Measurements from ENCODE around the gene NPRL2. TPM values are rescaled to one million over a fixed set of nuclear protein-coding genes. Genes with fewer than 3 reads are reported as not detected.
A peak's percentile ranks its signal among the peaks of the same experiment; 100 is the strongest.

Gene NPRL2
- total and polyA plus RNA-seq, 2 of the 8 experiments (the other 6 are each of a cell fraction or from before 2014, with no cell fraction given): 28.4 to 51.4 TPM

GRCh38 chr3:50370594-50370993 lies 20.0 kb upstream of the NPRL2 start:
- Histone ChIP-seq H3K14ac (ENCODE audit: insufficient read length) (no peak overlapping the region), H2BK5ac (ENCODE audit: low read depth, low read length) (no peak overlapping the region), H2AK5ac (ENCODE audit: low read depth, low read length) (0 out of 2 replicates have a peak overlapping the region, but pooled peaks have one; percentile 72), H3K4me3 (ENCODE audit: extremely low read depth in 1 of 4, insufficient read depth in 2 of 4, low read depth in 3 of 4, low read length in 4 of 4) (no peak overlapping the region), H3K23me2 (ENCODE audit: low read depth, low read length) (peaks cover 4% of the 10 kb centered on the region; the same call in 1 of the 2 replicates), H4K5ac (ENCODE audit: insufficient read length, low read depth, low read length) (no peak overlapping the region), H3K23ac (ENCODE audit: insufficient read length) (no peak overlapping the region), H2BK120ac (replicated peaks; ENCODE audit: low read depth, low read length) (no peak overlapping the region), H3K27ac (ENCODE audit: low read depth, low read length) (no peak overlapping the region), H2BK15ac (ENCODE audit: low read length) (peak overlapping the region; percentile 48; the same call in 1 of the 2 replicates), H3K79me2 (ENCODE audit: control insufficient read depth in 1 of 2, insufficient read depth in 2 of 2, low read length in 2 of 2) (no peaks in the 10 kb centered on the region), H3K9me3 (ENCODE audit: insufficient read depth in 2 of 2, low read depth in 1 of 2, low read length in 1 of 2) (no peaks in the 10 kb centered on the region), H3K4me2 (ENCODE audit: insufficient read depth in 1 of 2, low read depth in 2 of 2, low read length in 2 of 2) (no peak overlapping the region), H4K20me1 (replicated peaks in 1 of 2; ENCODE audit: control insufficient read depth in 1 of 2, insufficient read depth in 2 of 2, low read length in 2 of 2) (no peaks in the 10 kb centered on the region), H2BK20ac (ENCODE audit: low read length) (no peak overlapping the region), H3K36me3 (ENCODE audit: control insufficient read depth in 2 of 4, insufficient read depth in 4 of 4, low read length in 3 of 4) (no peaks in the 10 kb centered on the region), H3K27me3 (replicated peaks in 1 of 4; ENCODE audit: control insufficient read depth in 3 of 4, extremely low read depth in 1 of 4, insufficient read depth in 3 of 4, low read length in 3 of 4) (no peaks in the 10 kb centered on the region; a peak in 2 of 7 replicates), H3K9ac (replicated peaks in 1 of 4; ENCODE audit: extremely low read depth in 1 of 4, low read depth in 3 of 4, low read length in 3 of 4) (no peak overlapping the region), H3K79me1 (ENCODE audit: low read depth, low read length) (0 out of 2 replicates have a peak, but pooled peaks cover 2% of the 10 kb centered on the region), H2AFZ (ENCODE audit: low read length) (no peak overlapping the region), H3K18ac (ENCODE audit: extremely low read depth, low read length) (peak overlapping the region; percentile 87; the same call in 1 of the 2 replicates), H3K4me1 (replicated peaks in 1 of 4; ENCODE audit: control insufficient read depth in 3 of 4, insufficient read depth in 4 of 4, low read length in 3 of 4) (peaks cover 0 to 32% (median 23%) of the 10 kb centered on the region in 4 experiments; a peak in 6 of 7 replicates), H4K8ac (ENCODE audit: extremely low read depth, insufficient read depth, low read length) (no peak overlapping the region), H4K91ac (replicated peaks; ENCODE audit: insufficient read length, low read length) (peak overlapping the region; percentile 86), H2BK12ac (ENCODE audit: low read depth, low read length) (0 out of 2 replicates have a peak overlapping the region, but pooled peaks have one; percentile 75), H3K4ac (replicated peaks; ENCODE audit: insufficient read length, low read depth, low read length) (no peak overlapping the region), H3K56ac (replicated peaks; ENCODE audit: insufficient read length, low read depth, low read length) (no peak overlapping the region)
- CTCF ChIA-PET (ENCODE audit: partially characterized antibody): interaction anchor here (0.6 to 5.5 kb wide), 32 partner anchors 9 to 225 kb away, joined by 3 to 52 read pairs (median 5); partner anchors contain the start of genes CYB561D2 and NPRL2
- FAIRE-seq (no peak), DNase-seq (ENCODE audit: low read depth in 1 of 2, low spot score in 2 of 2) (no peak)
- WGBS, 2 experiments (ENCODE audit: extremely low coverage in 1 of 2, insufficient coverage in 1 of 2, insufficient read length in 1 of 2, insufficient replicate concordance in 2 of 2, low coverage in 1 of 2, low lambda C conversion rate in 2 of 2, missing lambda C conversion rate in 1 of 2): 80% methylated on average over 14 of the region's 14 CpGs; no CpG with 5 or more reads in 1 of the 2 experiments
- POLR2A ChIA-PET (ENCODE audit: partially characterized antibody): interaction anchor here (0.8 to 1.9 kb wide), 7 partner anchors 10 to 168 kb away, joined by 3 to 7 read pairs (median 5); partner anchors contain the start of genes CYB561D2 and NPRL2
- TF ChIP-seq RAD21 (IDR thresholded peaks at IDR 0.05 in 1 of 2, conservative IDR thresholded peaks at IDR 0.05 in 1 of 2; ENCODE audit: low read depth in 2 of 2, low read length in 2 of 2) (peak; percentile 41 to 44; a peak in 3 of 4 replicates), CTCF (IDR thresholded peaks at IDR 0.05; ENCODE audit: control extremely low read depth in 1 of 3, insufficient read depth in 1 of 3, low read depth in 1 of 3, low read length in 3 of 3) (peak in 1 of 3 experiments; percentile 34; a peak in 1 of 4 replicates), CTBP2 (IDR thresholded peaks at IDR 0.05; ENCODE audit: borderline replicate concordance, insufficient read depth, insufficient read length, low read length) (no peak), POLR2AphosphoS5 (IDR thresholded peaks at IDR 0.05; ENCODE audit: low read depth, low read length) (no peak)
- TF ChIP-seq, protein P1, sequence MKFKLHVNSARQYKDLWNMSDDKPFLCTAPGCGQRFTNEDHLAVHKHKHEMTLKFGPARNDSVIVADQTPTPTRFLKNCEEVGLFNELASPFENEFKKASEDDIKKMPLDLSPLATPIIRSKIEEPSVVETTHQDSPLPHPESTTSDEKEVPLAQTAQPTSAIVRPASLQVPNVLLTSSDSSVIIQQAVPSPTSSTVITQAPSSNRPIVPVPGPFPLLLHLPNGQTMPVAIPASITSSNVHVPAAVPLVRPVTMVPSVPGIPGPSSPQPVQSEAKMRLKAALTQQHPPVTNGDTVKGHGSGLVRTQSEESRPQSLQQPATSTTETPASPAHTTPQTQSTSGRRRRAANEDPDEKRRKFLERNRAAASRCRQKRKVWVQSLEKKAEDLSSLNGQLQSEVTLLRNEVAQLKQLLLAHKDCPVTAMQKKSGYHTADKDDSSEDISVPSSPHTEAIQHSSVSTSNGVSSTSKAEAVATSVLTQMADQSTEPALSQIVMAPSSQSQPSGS (IDR thresholded peaks at IDR 0.05; ENCODE audit: low read length): no peak
- TF ChIP-seq, protein P2, sequence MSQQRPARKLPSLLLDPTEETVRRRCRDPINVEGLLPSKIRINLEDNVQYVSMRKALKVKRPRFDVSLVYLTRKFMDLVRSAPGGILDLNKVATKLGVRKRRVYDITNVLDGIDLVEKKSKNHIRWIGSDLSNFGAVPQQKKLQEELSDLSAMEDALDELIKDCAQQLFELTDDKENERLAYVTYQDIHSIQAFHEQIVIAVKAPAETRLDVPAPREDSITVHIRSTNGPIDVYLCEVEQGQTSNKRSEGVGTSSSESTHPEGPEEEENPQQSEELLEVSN (IDR thresholded peaks at IDR 0.05): peak; percentile 30; the same call in 1 of the 2 replicates

Measured in H1 (cell line).